ENCODE data around the gene YWHAG. TPM values are rescaled to one million over a fixed set of nuclear protein-coding genes. Genes with fewer than 3 reads are reported as not detected.

The YWHAG gene
- polyA plus RNA-seq, 1 experiment = 48.8 TPM

DNA sequence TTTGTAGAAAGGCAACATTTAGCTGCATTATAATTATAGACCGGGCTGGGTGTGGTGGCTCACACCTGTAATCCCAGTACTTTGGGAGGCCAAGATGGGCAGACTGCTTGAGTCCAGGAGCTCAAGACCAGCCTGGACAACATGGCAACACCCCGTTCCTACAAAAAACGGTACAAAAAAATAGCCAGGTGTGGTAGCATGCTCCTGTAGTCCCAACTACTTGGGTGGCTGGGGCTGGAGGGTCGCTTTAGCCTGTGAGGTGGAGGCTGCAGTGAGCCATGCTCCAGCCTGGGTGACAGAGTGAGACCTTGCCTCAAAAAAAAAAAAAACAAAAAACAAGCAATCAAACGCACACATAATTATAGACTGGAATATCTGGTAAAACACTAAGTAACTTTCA is 5.0 kb downstream of the YWHAG start:
- TF ChIP-seq, protein P1, sequence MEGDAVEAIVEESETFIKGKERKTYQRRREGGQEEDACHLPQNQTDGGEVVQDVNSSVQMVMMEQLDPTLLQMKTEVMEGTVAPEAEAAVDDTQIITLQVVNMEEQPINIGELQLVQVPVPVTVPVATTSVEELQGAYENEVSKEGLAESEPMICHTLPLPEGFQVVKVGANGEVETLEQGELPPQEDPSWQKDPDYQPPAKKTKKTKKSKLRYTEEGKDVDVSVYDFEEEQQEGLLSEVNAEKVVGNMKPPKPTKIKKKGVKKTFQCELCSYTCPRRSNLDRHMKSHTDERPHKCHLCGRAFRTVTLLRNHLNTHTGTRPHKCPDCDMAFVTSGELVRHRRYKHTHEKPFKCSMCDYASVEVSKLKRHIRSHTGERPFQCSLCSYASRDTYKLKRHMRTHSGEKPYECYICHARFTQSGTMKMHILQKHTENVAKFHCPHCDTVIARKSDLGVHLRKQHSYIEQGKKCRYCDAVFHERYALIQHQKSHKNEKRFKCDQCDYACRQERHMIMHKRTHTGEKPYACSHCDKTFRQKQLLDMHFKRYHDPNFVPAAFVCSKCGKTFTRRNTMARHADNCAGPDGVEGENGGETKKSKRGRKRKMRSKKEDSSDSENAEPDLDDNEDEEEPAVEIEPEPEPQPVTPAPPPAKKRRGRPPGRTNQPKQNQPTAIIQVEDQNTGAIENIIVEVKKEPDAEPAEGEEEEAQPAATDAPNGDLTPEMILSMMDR (IDR thresholded peaks at IDR 0.05; ENCODE audit: insufficient read depth, low read depth, low read length) = no peak
- ChIA-PET POLR2A (interaction anchor here (0.6 kb wide), 1 partner anchor 12 kb away, joined by 4 read pairs; no protein-coding TSS in a partner anchor), CTCF (no interaction called here)
- peaks cover 8% of the 10 kb centered on the region for H3K36me3 ChIP-seq (ENCODE audit: control insufficient read depth, insufficient read depth, low read length)
- H3K27me3 ChIP-seq (ENCODE audit: control insufficient read depth, insufficient read depth, low read length) = no peaks in the 10 kb centered on the region
- H3K4me3 ChIP-seq (ENCODE audit: low read depth, low read length) = no peak overlapping the region
- no peak for DNase-seq (ENCODE audit: low read depth)

DNA sequence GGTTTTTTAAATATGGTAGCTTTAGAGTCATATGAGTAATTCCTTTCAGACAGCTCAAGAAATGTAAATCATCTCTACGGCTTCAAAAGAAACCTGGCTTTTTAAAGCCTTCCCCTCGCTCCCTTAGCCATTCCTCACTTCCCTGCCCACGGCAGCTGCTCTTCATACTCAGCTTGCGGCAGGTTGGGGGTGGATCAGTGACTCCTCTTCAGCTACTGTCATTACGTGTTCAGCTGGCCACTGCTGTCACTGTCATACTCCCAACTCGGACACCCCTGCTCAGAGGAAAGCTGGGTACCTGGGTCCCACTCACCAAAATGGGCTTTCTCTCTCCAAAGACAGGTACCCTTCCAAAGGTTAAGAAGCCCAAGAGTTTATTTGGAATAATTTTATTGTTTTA is 6.6 kb downstream of the YWHAG start:
- H3K27me3 ChIP-seq (ENCODE audit: control insufficient read depth, insufficient read depth, low read length) = no peaks in the 10 kb centered on the region
- DNase-seq (ENCODE audit: low read depth) = no peak
- TF ChIP-seq, protein P1 (IDR thresholded peaks at IDR 0.05; ENCODE audit: insufficient read depth, low read depth, low read length) = no peak
- POLR2A ChIA-PET = no interaction called here
- H3K36me3 ChIP-seq (ENCODE audit: control insufficient read depth, insufficient read depth, low read length) = peaks cover 10% of the 10 kb centered on the region
- H3K4me3 ChIP-seq (ENCODE audit: low read depth, low read length) = no peak overlapping the region
- CTCF ChIA-PET = interaction anchor here (0.9 to 1.7 kb wide), 3 partner anchors 33 to 60 kb away, joined by 3 to 5 read pairs (median 3); no protein-coding TSS in a partner anchor

DNA sequence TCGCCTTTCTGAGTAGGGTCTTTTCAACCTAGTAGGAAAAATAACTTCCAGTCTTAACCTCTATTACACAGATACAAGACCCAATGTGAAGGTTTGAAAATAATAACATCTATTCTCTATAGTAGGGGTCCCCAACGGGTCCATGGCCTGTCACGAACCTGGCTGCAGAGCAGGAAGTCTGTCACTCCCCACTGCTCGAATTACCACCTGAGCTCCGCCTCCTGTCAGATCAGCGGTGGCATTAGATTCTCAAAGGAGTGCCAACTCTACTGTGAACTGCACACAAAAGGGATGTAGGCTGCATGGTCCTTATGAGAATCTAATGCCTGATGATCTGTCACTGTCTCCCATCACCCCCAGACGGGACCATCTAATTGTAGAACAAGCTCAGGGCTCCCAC is 7.4 kb downstream of the YWHAG start:
- TF ChIP-seq, protein P1 (IDR thresholded peaks at IDR 0.05; ENCODE audit: insufficient read depth, low read depth, low read length) = no peak
- ChIA-PET CTCF (interaction anchor here (1.7 kb wide), 1 partner anchor 32 kb away, joined by 5 read pairs; no protein-coding TSS in a partner anchor), POLR2A (interaction anchor here (0.6 kb wide), 1 partner anchor 59 kb away, joined by 7 read pairs; no protein-coding TSS in a partner anchor)
- no peak overlapping the region for H3K4me3 ChIP-seq (ENCODE audit: low read depth, low read length)
- H3K36me3 ChIP-seq (ENCODE audit: control insufficient read depth, insufficient read depth, low read length) = peaks cover 14% of the 10 kb centered on the region
- DNase-seq (ENCODE audit: low read depth) = no peak
- no peaks in the 10 kb centered on the region for H3K27me3 ChIP-seq (ENCODE audit: control insufficient read depth, insufficient read depth, low read length)

DNA sequence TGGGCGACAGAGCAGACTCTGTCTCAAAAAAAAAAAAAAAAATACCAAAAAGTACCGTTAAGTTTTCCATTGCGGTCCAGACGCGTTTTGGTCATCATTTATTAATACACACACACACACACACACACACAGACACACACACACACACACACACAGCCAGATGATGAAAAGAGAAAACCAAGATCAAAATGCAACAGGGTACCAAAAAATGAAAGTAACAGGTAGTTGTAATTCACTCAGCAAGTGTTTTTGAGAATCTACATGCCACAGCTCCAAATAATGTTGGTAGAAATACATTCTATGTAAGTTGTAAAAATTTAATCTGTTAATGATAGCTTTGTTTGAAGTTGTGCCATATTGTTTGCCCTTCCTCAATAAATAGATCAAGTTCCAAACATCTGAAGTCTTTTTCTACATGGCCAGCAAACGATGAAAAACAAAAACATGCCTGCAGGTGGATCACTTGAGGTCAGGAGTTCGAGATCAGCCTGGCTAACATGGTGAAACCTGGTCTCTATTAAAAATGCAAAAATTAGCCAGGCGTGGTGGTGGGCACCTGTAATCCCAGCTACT is 9.4 kb downstream of the YWHAG start:
- ChIA-PET CTCF (interaction anchor here (0.5 to 0.8 kb wide), 2 partner anchors 9 to 72 kb away, joined by 3 read pairs; no protein-coding TSS in a partner anchor), POLR2A (no interaction called here)
- TF ChIP-seq, protein P1 (IDR thresholded peaks at IDR 0.05; ENCODE audit: insufficient read depth, low read depth, low read length) = no peak
- no peak overlapping the region for H3K4me3 ChIP-seq (ENCODE audit: low read depth, low read length)
- no peaks in the 10 kb centered on the region for H3K27me3 ChIP-seq (ENCODE audit: control insufficient read depth, insufficient read depth, low read length)
- no peak for DNase-seq (ENCODE audit: low read depth)
- peaks cover 23% of the 10 kb centered on the region for H3K36me3 ChIP-seq (ENCODE audit: control insufficient read depth, insufficient read depth, low read length)

DNA sequence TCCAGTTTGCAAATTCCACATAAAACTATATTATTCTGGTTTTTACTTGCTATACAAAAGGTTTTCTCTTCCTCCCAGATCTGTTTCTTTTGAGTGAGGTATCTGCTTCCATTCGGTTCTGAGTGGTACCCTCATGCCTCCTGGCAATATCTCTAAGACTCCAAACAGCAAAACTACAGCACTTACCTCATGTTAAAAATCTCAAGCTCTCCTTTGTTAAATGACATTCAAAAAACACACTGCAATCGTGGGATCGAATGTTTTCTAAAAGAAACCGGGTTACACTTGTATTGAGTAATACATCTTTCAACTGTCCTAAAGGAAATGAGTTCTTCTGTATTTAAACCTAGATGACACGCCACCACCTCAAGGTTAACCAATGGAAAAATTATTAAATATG is 11.1 kb downstream of the YWHAG start:
- ChIA-PET POLR2A (no interaction called here), CTCF (interaction anchor here (0.6 kb wide), 1 partner anchor 1274 kb away, joined by 3 read pairs; no protein-coding TSS in a partner anchor)
- DNase-seq (ENCODE audit: low read depth) = no peak
- TF ChIP-seq, protein P1 (IDR thresholded peaks at IDR 0.05; ENCODE audit: insufficient read depth, low read depth, low read length) = no peak
- peaks cover 23% of the 10 kb centered on the region for H3K36me3 ChIP-seq (ENCODE audit: control insufficient read depth, insufficient read depth, low read length)
- H3K27me3 ChIP-seq (ENCODE audit: control insufficient read depth, insufficient read depth, low read length) = no peaks in the 10 kb centered on the region
- H3K4me3 ChIP-seq (ENCODE audit: low read depth, low read length) = no peak overlapping the region

Measured in BJ (cell line).